Smooth muscle cell of bladder (primary cell): ENCODE measurements around the gene KCNK4. TPM values are rescaled to one million over a fixed set of nuclear protein-coding genes. Genes with fewer than 3 reads are reported as not detected.

Experiments used
- total RNA-seq: library from RNA; depleted of rRNA; stranded (reverse); fragments of >200 nt; gene quantifications from 2 replicates; pipeline ENCODE4 v1.2.3, GENCODE V29; 2014

The KCNK4 gene
- not detected in 2 replicates for total RNA-seq

DNA sequence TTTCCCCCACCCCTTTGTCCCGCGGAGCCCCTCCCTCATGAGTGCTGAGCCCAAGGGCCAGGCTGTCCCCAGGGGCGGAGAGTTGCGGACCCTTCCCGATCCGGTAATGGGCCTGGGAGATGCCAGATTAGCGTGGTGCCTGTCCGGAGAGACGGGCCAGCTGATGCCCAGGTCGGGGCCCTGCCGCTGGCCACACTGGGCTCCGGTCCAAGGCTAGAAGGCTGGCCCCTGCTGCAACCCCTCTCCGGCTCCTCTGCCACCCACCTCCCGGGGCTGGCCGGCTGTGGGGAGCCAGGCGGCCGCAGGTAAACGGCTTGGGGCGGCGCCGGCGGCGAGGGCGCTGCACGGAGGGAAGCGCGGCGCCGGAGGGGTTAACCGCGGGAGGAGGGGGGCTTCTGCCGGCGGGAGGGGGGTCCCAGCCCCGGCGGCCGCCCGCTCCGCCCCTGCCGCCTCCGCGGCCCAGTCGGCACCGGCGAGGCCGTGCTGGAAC lies at the start of gene KCNK4:
TSS of gene KCNK4 (plus strand) at position 41 of the 490 bp plus-strand sequence. CDS start 1,717 bp downstream, outside the sequence.

DNA sequence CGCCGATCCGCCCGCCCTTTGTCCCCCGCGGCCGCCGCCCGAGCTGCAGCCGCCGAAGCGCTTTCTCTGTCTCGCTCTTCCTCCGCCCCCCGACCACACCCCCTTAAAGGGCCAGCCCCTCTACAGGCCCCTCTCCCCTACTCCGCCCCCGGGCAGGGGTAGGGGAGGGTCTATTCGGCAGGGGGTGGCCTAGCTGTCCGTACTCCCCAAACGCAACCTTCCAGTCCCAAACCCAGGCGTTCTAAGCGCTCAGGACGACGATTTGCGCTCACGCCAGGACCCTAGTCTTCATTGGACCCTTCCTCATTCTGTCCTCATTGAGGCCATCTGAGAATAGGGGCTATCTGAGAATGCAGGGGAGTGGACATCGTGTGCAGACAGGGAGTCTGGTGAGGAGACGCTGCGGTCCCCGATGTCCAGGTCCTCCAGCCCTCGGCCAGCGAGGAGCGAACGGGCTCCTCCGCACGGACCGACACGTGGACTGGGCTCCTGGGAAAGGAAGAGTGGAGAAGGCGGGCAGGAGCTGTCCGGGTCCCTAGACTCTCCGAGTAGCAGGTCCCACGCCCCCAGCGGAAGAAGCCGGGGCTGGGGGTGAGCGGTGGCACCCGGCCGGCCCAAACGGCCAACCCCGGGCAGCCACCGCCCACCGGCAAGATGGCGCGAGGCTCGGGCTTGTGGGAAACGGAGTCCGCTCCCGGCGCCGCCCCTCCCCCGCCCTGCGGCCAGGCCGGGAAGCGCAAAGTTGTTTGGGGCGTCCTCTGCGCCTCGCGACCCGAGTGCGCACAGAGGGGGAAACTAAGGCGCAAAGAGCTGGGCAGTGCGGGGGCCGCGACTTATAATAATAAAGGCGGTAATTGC lies 44.0 kb upstream of the KCNK4 start, which contains the start of gene PPP1R14B:
TSS of gene PPP1R14B (minus strand) at position 73 of the 858 bp plus-strand sequence. CDS start 270 bp downstream, outside the sequence.

DNA sequence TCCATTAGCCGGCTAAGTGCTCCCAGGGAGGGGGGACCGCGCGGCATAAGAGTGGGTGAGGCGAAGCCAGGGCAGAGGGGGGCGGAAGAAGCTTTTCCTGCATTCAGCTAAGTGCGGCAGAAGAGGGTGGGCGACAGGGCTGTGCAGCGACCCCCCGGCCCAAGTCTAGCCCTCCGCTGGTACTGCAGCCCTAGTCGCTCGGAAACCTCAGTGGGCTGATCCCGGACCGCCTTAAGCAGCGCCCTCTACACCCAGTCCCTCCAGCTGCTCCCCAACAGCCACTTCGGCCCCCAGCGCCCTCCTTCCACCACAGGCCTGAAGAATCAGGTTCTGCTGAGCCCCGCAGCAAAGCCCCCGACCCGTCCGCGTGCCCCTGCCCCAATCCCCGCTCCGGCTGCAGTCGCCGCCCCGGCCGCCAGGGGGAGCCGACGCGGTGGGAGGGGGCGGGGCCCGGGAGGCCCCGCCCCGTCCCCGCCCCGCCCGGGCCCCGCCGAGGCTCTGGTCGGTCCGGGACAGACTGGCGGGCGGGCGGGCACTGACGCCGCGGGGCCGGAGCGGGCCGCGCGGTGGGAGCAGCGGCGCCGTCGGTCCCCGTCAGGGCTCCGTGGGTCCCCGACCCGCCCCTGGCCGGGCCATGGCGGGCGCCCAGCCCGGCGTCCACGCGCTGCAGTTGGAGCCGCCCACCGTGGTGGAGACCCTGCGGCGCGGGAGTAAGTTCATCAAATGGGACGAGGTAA lies 39.9 kb upstream of the KCNK4 start, which contains the start of gene PLCB3:
TSS of gene PLCB3 (plus strand) at position 515 of the 737 bp plus-strand sequence. CDS start at position 635, 120 bp downstream.

GRCh38 chr11:64284048-64284961 lies 6.8 kb upstream of the KCNK4 start, which contains the start of gene BAD:
Gene BAD, minus strand, starts transcription at chr11:64284665. Its CDS starts 297 bp downstream, at chr11:64284368.

DNA sequence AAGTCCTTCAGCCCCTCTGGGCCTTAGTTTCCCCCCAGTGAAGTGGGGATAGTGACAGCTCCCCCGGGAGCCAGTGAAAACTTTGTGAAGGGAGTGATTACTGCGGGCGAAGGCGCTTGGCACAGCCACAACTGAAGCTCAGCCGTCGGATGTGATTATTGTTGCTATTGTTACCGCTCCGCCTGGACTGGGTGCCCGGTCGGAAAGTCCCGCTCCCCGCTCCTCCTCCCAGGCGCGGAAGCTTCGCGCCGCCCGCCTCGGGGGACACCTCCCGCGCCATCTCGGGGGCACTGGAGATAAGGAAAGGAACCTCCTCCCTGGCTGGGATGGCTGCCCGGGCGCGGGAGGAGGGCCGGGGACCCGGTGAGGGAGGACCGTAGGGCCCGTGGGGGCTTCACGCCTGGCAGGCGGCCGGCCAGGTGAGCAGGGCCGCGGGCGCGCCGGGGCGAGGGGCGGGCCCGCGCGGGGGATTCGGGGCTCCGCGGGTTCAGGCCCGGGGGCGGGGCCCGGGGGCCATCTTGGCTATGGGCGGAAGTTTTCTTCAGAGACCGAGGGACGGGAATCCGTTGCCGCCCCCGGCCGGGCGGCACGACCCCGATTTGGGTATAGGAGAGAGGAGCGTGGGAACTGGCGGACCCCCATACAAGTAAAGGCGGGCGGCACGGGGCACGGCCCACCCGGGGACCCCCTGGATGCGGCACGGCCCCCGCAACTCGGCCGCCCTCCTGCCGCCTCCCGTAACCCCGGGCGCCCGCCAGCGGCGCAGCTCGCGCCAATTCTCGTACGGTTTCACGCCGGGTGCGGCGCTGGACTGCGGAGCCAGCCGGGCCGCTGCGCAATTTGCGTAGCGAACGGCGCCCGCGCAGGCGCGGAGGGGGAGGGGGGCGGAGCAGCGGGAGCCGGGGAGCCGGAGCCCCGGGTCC lies 5.9 kb upstream of the KCNK4 start, which contains the start of gene GPR137:
TSS of gene GPR137 (plus strand) at position 887 of the 923 bp plus-strand sequence. CDS start 677 bp downstream, outside the sequence.

GRCh38 chr11:64299847-64300648 lies 8.9 kb downstream of the KCNK4 start, which contains the start of gene CATSPERZ:
Gene CATSPERZ, plus strand, starts transcription at chr11:64300358. Its CDS starts 53 bp downstream, at chr11:64300411.

GRCh38 chr11:64305075-64305690 lies 14.1 kb downstream of the KCNK4 start, which contains the start of gene ESRRA:
Gene ESRRA, plus strand, starts transcription at chr11:64305524. Its CDS starts 1,656 bp downstream, at chr11:64307180.

DNA sequence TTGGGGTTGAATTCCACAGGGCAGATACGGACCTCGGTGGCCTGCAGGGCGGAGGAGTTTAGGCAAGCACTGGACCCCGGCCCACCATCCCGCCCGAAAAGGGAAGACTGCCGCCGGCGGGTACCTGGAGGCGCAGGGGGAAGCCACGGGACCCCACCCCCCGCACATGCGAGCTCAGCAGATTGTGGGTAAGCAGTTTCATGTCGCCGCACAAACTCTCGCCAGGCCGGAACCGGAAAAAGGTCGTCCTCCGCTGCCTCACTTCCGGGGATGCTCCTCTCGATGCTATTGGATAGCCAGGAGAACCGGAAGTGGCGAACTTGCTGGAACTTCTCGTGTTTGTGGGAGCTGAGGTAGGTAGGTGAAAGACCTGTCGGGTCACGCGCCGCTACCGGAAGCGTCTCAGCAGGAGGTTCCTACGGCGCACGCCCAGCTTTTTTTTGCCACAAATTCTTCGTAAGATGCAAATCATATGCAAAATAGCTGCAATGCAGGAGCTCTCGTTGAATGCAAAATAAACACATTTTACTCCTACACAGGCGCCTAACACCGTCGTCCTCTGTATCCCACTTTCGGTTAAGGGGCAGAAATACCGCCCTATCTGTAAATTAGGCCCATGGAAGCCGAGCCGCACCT lies 26.3 kb downstream of the KCNK4 start, which contains the start of gene TRMT112:
TSS of gene TRMT112 (minus strand) at position 235 of the 636 bp plus-strand sequence. CDS start at position 202, 33 bp downstream.

DNA sequence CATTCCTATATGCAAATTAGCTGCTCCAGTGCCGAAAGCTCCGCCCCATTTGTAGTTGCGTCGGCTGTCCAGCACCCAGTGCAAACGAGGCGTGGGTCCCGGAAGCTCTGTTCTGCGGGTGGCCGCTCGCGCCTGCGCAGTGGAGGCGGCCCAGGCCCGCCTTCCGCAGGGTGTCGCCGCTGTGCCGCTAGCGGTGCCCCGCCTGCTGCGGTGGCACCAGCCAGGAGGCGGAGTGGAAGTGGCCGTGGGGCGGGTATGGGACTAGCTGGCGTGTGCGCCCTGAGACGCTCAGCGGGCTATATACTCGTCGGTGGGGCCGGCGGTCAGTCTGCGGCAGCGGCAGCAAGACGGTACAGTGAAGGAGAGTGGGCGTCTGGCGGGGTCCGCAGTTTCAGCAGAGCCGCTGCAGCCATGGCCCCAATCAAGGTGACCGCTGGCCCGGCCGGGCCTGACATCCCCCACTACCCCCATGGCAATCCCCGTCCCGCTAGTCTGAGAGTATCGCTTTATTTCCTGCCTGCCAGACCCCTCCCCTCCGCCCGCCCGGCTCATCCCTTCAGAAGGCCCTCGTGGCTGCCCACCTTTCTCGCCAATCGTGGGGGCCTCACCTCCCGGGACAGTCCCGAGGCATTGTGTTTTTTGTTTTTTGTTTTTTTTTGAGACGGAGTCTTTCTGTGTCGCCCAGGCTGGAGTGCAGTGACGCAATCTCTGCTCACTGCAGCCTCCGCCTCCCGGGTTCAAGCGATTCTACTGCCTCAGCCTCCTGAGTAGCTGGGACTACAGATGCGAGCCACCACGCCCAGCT lies 27.1 kb downstream of the KCNK4 start, which contains the start of gene PRDX5:
TSS of gene PRDX5 (plus strand) at position 161 of the 805 bp plus-strand sequence. CDS start at position 256, 95 bp downstream.

DNA sequence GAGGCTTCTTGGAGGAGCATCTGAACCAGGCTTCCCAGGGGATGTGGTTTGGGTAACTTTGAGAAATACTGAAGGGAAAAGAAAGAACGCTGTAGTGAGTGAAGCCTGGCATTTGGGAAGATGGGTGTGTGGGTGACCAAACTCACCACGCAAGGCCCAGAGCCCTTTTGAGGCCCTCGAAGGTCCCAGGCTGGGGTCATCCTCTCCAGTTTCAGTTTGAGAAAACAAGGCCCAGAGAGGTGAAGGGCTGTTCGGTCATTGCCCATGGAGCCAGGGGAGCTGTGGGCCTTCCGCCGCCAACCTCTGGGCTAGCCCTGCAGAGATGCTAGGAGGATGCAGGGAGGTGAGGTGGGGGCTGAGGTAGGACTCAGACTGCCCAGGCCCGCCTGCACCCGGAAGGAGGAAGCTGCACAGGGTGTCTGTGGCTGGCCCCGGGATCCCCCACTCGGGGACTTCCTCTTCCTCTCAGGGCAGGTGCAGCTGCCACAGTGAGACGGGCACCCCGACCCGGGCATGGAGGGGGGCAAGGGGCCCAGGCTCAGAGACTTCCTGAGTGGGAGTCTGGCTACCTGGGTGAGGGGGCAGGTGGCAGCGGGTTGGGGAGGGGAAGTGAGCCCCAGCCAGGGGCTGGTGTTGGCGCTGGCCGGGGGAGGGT lies 48.8 kb downstream of the KCNK4 start, which contains the start of gene CCDC88B:
TSS of gene CCDC88B (plus strand) at position 451 of the 655 bp plus-strand sequence. CDS start at position 514, 63 bp downstream.

Other genes starting within 250 kb of the KCNK4 start
- gene MACROD1, start 125.2 kb upstream of the KCNK4 start, total RNA-seq: 15.9 and 17.7 TPM in 2 replicates
- gene STIP1, start 105.1 kb upstream of the KCNK4 start, total RNA-seq: 91.6 and 122 TPM in 2 replicates
- gene FERMT3, start 84.6 kb upstream of the KCNK4 start, total RNA-seq: 1.4 and 2.0 TPM in 2 replicates
- gene TRPT1, start 65.1 kb upstream of the KCNK4 start, total RNA-seq: 40.5 and 40.7 TPM in 2 replicates
- gene NUDT22, start 65.0 kb upstream of the KCNK4 start, total RNA-seq: 48.2 and 52.0 TPM in 2 replicates
- 8.2 and 13.0 TPM in 2 replicates for gene DNAJC4, start 60.8 kb upstream of the KCNK4 start, total RNA-seq
- 13.1 and 24.4 TPM in 2 replicates for gene VEGFB, start 56.7 kb upstream of the KCNK4 start, total RNA-seq
- 97.4 and 139 TPM in 2 replicates for gene FKBP2, start 50.2 kb upstream of the KCNK4 start, total RNA-seq
- 115 and 130 TPM in 2 replicates for gene PPP1R14B, start 44.4 kb upstream of the KCNK4 start, total RNA-seq
- gene PLCB3, start 39.8 kb upstream of the KCNK4 start, total RNA-seq: 23.8 and 31.5 TPM in 2 replicates
- gene BAD, start 6.6 kb upstream of the KCNK4 start, total RNA-seq: 53.1 and 58.2 TPM in 2 replicates
- gene GPR137, start 5.5 kb upstream of the KCNK4 start, total RNA-seq: 6.7 and 8.5 TPM in 2 replicates
- not detected in 2 replicates for gene CATSPERZ, start 9.1 kb downstream of the KCNK4 start, total RNA-seq
- gene ESRRA, start 14.2 kb downstream of the KCNK4 start, total RNA-seq: 22.3 and 26.5 TPM in 2 replicates
- gene TRMT112, start 26.3 kb downstream of the KCNK4 start, total RNA-seq: 240 and 298 TPM in 2 replicates
- gene PRDX5, start 26.8 kb downstream of the KCNK4 start, total RNA-seq: 402 and 434 TPM in 2 replicates
- 1.6 and 1.7 TPM in 2 replicates for gene CCDC88B, start 48.9 kb downstream of the KCNK4 start, total RNA-seq
- gene RPS6KA4, start 67.9 kb downstream of the KCNK4 start, total RNA-seq: 24.7 and 28.3 TPM in 2 replicates